GM12878 (cell line): Measurements from ENCODE around the gene ABT1. TPM values are rescaled to one million over a fixed set of nuclear protein-coding genes. Genes with fewer than 3 reads are reported as not detected.

Experiments used
- ATAC-seq: fragments of 200-7000 bp; cut with Tn5 transposase; 3 replicates; pipeline ENCODE4 v1.9.1; 2020; ENCODE audit warnings: mild to moderate bottlenecking, moderate library complexity
- BruUV-seq: library from RNA; stranded (reverse); fragments of 400-500 nt; replicated peaks from 2 replicates; lab custom pipeline; 2021; lab: Mats Ljungman, UMichigan
- CTCF ChIA-PET: fragments of 300-600 bp; sonication (Branson Sonifier 250); formaldehyde crosslinking; extraction: SDS; loops from one replicate; lab custom pipeline; 2021; ENCODE audit warnings: inconsistent platforms; lab: Yijun Ruan, JAX
- POLR2A ChIA-PET: fragments of 350-600 bp; formaldehyde crosslinking; extraction: SDS; loops from one replicate; lab custom pipeline; 2021; ENCODE audit warnings: inconsistent platforms; lab: Charles Lee
- RAD21 ChIA-PET: fragments of 300-600 bp; sonication (Branson Sonifier 250); formaldehyde crosslinking; loops from one replicate; lab custom pipeline; 2023; ENCODE audit warnings: antibody characterized with exemption; ENCODE audit not compliant: unreplicated experiment; lab: Charles Lee
- SMC1A ChIA-PET: fragments of 300-600 bp; sonication (Branson Sonifier 250); formaldehyde crosslinking; loops from one replicate; lab custom pipeline; 2023; ENCODE audit not compliant: unreplicated experiment, uncharacterized antibody; lab: Charles Lee
- DNase-seq: peaks from one replicate; pipeline ENCODE4 v3.0.0-alpha.2; 2011; ENCODE audit warnings: low read depth, low spot score
- FAIRE-seq: peaks from 3 replicates; lab custom pipeline; 2011; peaks lifted over from hg19 to GRCh38; lab: Jason Lieb, UNC
- H2AFZ ChIP-seq: 2 replicates; pipeline ENCODE4 v1.6.0; 2011; ENCODE audit warnings: low read depth, low read length, control low read depth; ENCODE audit not compliant: control insufficient read depth
- H3K27ac ChIP-seq: 2 replicates; pipeline ENCODE4 v1.5.1; 2011; ENCODE audit warnings: control low read depth; ENCODE audit not compliant: control insufficient read depth, insufficient read depth
- H3K27me3 ChIP-seq, 2 experiments: replicated peaks in 1 of 2; 2 replicates each; pipeline versions ENCODE4 v1.6.0 to v1.6.1; 2011; ENCODE audit warnings: low read length in 1 of 2; ENCODE audit not compliant: control insufficient read depth in 2 of 2, insufficient read depth in 2 of 2
- H3K36me3 ChIP-seq, 2 experiments: 2 replicates each; pipeline ENCODE4 v1.5.1; 2011; ENCODE audit warnings: low read length in 1 of 2; ENCODE audit not compliant: control insufficient read depth in 2 of 2, insufficient read depth in 2 of 2
- H3K4me1 ChIP-seq: 2 replicates; pipeline ENCODE4 v1.6.1; 2011; ENCODE audit warnings: mild to moderate bottlenecking, low read length, moderate library complexity, mixed read lengths; ENCODE audit not compliant: control insufficient read depth, insufficient read depth
- H3K4me2 ChIP-seq: 2 replicates; pipeline ENCODE4 v1.6.0; 2011; ENCODE audit warnings: control low read depth; ENCODE audit not compliant: control insufficient read depth, insufficient read depth
- H3K4me3 ChIP-seq: fragments of 200-600 bp; sonication (generic); 2 replicates; pipeline ENCODE4 v1.5.1; 2016
- H3K79me2 ChIP-seq: 2 replicates; pipeline ENCODE4 v1.6.0; 2011; ENCODE audit warnings: low read length; ENCODE audit not compliant: control insufficient read depth, insufficient read depth
- H3K9ac ChIP-seq: 2 replicates; pipeline ENCODE4 v1.8.0; 2011; ENCODE audit warnings: low read length, control low read depth, mixed read lengths; ENCODE audit not compliant: control insufficient read depth, insufficient read depth
- H3K9me3 ChIP-seq: replicated peaks from 3 replicates; pipeline ENCODE4 v1.5.1; 2011; ENCODE audit warnings: mild to moderate bottlenecking, low read length; ENCODE audit not compliant: control insufficient read depth, insufficient read depth
- H4K20me1 ChIP-seq: 2 replicates; pipeline ENCODE4 v1.6.0; 2011; ENCODE audit not compliant: control insufficient read depth, insufficient read depth
- CBX5 ChIP-seq: sonication (generic); IDR thresholded peaks from 2 replicates; pipeline ENCODE4 v1.6.1; 2016; ENCODE audit warnings: low read depth, moderate library complexity, mild to moderate bottlenecking, inconsistent platforms
- CEBPZ ChIP-seq: fragments of 150-350 bp; IDR thresholded peaks from 2 replicates; pipeline ENCODE4 v1.6.1; 2016; ENCODE audit warnings: low read depth, low read length
- CREB1 ChIP-seq: IDR thresholded peaks from 2 replicates; pipeline ENCODE4 v1.6.1; 2012; ENCODE audit warnings: low read depth, mild to moderate bottlenecking, inconsistent platforms
- GATAD2B ChIP-seq: fragments of 450-650 bp; conservative IDR thresholded peaks from 2 replicates; pipeline ENCODE4 v1.6.1; 2017; ENCODE audit warnings: low read depth, mild to moderate bottlenecking, moderate library complexity
- NFIC ChIP-seq: IDR thresholded peaks from 2 replicates; pipeline ENCODE4 v1.6.1; 2012; ENCODE audit warnings: low read depth, mild to moderate bottlenecking, inconsistent platforms, low read length, moderate library complexity
- NFYB ChIP-seq: IDR thresholded peaks from 2 replicates; pipeline ENCODE4 v1.6.1; 2011; ENCODE audit warnings: low read depth, mild to moderate bottlenecking, low read length, improper control_type of control experiment, moderate library complexity; ENCODE audit not compliant: insufficient read depth
- RAD51 ChIP-seq: fragments of 450-650 bp; IDR thresholded peaks from 2 replicates; pipeline ENCODE4 v1.6.1; 2016; ENCODE audit warnings: moderate library complexity, mild to moderate bottlenecking, inconsistent platforms
- RUNX3 ChIP-seq: IDR thresholded peaks from 2 replicates; pipeline ENCODE4 v1.6.1; 2012; ENCODE audit warnings: low read length, inconsistent platforms
- SIX5 ChIP-seq: IDR thresholded peaks from 2 replicates; pipeline ENCODE4 v1.6.1; 2011; ENCODE audit warnings: mild to moderate bottlenecking, low read depth, low read length, moderate library complexity; ENCODE audit not compliant: severe bottlenecking
- SKIL ChIP-seq: fragments of 450-650 bp; IDR thresholded peaks from 2 replicates; pipeline ENCODE4 v1.6.1; 2017; ENCODE audit warnings: mild to moderate bottlenecking, low read depth, inconsistent platforms; ENCODE audit not compliant: poor library complexity, severe bottlenecking
- ZBTB11 ChIP-seq: fragments of 450-650 bp; formaldehyde crosslinking; IDR thresholded peaks from 2 replicates; pipeline ENCODE4 v1.5.0; 2022; ENCODE audit warnings: mild to moderate bottlenecking, missing genetic modification characterization
- ZNF274 ChIP-seq: IDR thresholded peaks from one replicate; pipeline ENCODE4 v1.8.0; 2011; ENCODE audit not compliant: insufficient read length, insufficient read depth
- WGBS: methylation state at CpG from one replicate; pipeline ENCODE4 v1.1.6; 2016; ENCODE audit warnings: low lambda C conversion rate; ENCODE audit not compliant: insufficient replicate concordance, insufficient coverage; ENCODE audit errors: missing lambda C conversion rate; 5-methylcytosine and 5-hydroxymethylcytosine counted together
- in situ Hi-C: fragments of 300-500 bp; cut with MboI; formaldehyde crosslinking; loops from 9 replicates; pipeline ENCODE4 v1.14.3; 2018; ENCODE audit warnings: mixed read lengths
- intact Hi-C: fragments of 100-400 bp; cut with micrococcal nuclease; formaldehyde crosslinking; loops from one replicate; pipeline ENCODE4 v1.14.2; 2022; ENCODE audit not compliant: unreplicated experiment
- polyA plus RNA-seq, 11 experiments: library from polyadenylated mRNA; depleted of rRNA in 4 of 11; unstranded in 6 of 11; stranded (reverse) in 5 of 11; fragments of >200 nt; fragmentation: Nextera tagmentation in 4 of 11; fragmentation: Illumina TruSeq in 1 of 11; extraction: Ambion mirVana in 4 of 11; extraction: Trizol in 1 of 11; gene quantifications; 1 replicate in 1 of 11; 2 replicates in 10 of 11; pipeline versions ENCODE4 v1.2.1 to v1.2.3, GENCODE V29; 2011 to 2016; ENCODE audit warnings: inconsistent platforms in 2 of 11, missing spikeins in 2 of 11, low read depth in 1 of 11
- total RNA-seq, 4 experiments: library from RNA; depleted of rRNA in 3 of 4; stranded (reverse); fragments of >200 nt in 3 of 4; fragmentation: Illumina TruSeq in 1 of 4; extraction: Trizol in 1 of 4; gene quantifications; 2 replicates each; pipeline versions ENCODE4 v1.2.1 to v1.2.3, GENCODE V29; 2013 to 2021

Gene ABT1
- total and polyA plus RNA-seq, 10 of the 15 experiments (the other 5 are each of a cell fraction or from before 2014, with no cell fraction given), result 8.4 to 43.5 (median 28.2) TPM

GRCh38 chr6:26623339-26623859, 26.6 kb downstream of the ABT1 start (continued):
- TF ChIP-seq SIX5, result no peak

- no peak overlapping the region for H3K4me2 ChIP-seq
- H3K27ac ChIP-seq, result no peak overlapping the region
- no peaks in the 10 kb centered on the region for H3K36me3 ChIP-seq
- ATAC-seq (no peak), FAIRE-seq (no peak), DNase-seq (no peak)
- no peaks in the 10 kb centered on the region for H3K79me2 ChIP-seq
- BruUV-seq, result no TSS peak
- ChIA-PET CTCF (no interaction called here), SMC1A (no interaction called here), POLR2A (no interaction called here), RAD21 (no interaction called here)
- no peak overlapping the region for H2AFZ ChIP-seq
- TF ChIP-seq ZNF274 (no peak), RUNX3 (no peak), RAD51 (no peak), NFYB (no peak), NFIC (no peak), CBX5 (no peak), CEBPZ (no peak), SKIL (no peak), GATAD2B (no peak), CREB1 (no peak), ZBTB11 (no peak)
- H3K4me3 ChIP-seq, result no peak overlapping the region
- 97% methylated on average over 1 of the region's 1 CpG for whole genome bisulfite sequencing
- H3K4me1 ChIP-seq, result no peaks in the 10 kb centered on the region
- no peaks in the 10 kb centered on the region for H4K20me1 ChIP-seq
- intact Hi-C loops (no loop called here), in situ Hi-C loops (no loop called here)
- H3K9ac ChIP-seq, result no peak overlapping the region
- H3K27me3 ChIP-seq, result no peaks in the 10 kb centered on the region
- H3K9me3 ChIP-seq, result no peaks in the 10 kb centered on the region; the same call in 2 of the 3 replicates
These were observed 27.8 kb downstream of the ABT1 start for GRCh38 chr6:26624557-26624956.
